ENCODE results near the gene CAMK1D.
"Not testable (repeated sequence)": the region's sequence is repeated elsewhere in the genome, so short reads cannot be mapped to it uniquely, and the experiment has no call there.

The CAMK1D gene

DNA sequence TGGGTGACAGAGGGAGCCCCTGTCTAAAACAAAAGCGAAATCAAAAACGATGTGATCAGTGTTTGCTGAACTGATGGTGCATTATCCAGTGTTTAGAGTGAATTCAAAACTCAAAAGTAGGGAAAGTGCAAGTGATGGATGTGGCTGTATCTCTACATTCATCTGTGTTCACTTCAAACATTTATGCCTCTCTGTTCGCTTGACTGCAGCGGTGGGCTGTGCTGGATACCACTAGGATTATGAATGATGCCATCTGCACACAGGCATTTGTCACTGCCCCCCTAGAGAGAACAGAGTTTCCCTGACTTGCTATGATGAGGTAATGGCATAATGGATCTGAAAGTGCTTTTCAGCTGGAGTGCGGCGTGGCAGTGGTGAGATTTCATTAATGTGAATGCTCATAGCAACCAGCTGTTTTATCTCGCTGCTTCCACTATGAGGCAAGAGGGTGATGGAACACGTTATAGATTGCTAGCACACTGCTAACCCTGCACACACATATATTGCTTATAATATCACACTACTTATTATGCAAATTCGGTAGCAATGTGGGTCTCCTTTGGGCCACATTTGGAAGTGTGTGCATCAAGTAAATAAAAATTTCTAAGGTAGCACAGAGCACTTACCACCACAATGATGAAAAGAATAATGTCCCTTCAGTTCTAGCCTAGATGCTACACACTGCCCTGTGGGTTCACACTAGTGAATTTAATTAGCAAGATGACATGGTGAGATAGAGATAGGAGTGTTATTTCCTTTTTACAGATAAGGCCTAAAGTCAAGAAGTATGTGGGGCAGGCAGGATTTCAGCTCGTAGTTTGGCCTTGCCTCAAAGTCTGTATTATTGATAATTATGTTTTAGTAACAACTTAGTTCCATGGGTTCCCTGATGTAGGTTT, 164.7 kb downstream of the CAMK1D start:
- no peak for DNase-seq (ENCODE audit: low read depth in 2 of 2)

DNA sequence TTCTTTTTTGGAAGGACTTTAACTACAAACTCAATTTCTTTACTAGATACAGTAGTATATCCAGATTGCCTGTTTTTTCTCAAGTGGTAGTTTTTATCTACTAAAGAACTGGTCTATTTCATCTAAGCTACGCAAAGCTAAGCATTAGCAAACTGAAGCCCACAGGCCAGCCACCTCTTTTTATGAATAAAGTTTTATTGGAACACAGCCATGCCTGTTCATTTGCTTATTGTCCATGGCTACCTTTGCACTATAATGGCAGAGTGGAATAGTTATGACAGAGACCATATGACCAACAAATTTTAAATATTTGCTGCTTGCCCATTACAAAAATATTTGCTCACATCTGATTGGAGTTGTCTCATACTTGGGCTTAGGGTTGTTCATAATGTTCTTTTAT, 168.7 kb downstream of the CAMK1D start:
- no peak for DNase-seq (ENCODE audit: low read depth in 2 of 2)

DNA sequence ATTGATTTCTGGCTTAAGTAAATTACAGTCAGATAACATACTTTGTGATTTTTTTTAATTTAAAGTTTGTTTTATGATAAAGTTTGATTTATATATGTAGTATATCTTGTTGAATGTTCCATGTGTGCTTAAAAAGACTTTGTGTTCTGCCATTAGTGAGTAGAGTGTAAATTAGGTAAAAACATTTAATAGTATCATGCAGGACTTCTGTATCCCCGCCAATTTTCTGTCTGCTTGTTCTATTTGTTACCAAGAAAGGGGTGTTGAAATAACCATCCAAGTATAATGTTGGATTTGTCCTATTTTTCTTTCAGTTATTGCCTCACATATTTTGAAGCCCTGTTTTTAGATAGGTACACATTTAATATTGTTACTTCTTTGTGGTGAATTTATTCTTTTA, 172.1 kb downstream of the CAMK1D start:
- no peak for DNase-seq (ENCODE audit: low read depth in 2 of 2)

DNA sequence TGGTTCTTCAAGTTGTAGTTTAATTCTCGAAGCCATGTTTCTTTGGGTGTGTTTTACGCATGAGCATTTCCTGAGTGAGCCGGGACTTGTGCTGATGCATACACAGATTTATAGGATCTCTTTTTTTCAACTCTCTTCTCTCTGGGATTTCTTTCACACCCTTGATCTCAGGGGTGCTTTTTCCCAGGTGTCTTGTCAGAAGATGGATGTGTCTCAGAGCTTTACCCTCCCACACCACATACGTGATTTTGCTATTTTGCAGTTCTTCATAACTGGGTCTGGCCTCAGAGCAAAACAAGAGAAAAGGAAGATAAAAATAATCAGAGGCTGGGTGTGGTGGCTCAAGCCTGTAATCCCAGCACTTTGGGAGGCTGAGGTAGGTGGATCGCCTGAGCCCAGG, 177.0 kb downstream of the CAMK1D start:
- no peak for DNase-seq (ENCODE audit: low read depth in 2 of 2)

DNA sequence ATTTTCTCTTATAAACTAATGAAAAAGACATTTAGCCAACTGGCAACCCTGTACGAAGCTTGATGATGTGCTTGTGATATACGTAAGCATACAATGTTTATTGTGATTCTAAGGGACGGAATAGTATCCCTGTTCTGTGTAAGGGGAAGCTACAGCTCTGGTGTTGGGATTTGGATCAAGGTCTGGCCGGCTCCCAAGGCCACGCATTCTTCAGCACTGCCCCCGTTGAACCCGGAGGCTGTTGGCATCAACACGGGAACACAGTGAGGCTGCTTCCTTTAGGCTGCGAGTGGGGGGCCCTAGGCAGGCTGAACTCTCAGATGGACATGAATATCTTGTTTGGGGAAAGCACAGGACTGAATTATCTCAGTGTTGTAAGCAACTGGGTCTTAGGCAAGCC, 180.6 kb downstream of the CAMK1D start:
- DNase-seq (ENCODE audit: low read depth in 2 of 2) = no peak

DNA sequence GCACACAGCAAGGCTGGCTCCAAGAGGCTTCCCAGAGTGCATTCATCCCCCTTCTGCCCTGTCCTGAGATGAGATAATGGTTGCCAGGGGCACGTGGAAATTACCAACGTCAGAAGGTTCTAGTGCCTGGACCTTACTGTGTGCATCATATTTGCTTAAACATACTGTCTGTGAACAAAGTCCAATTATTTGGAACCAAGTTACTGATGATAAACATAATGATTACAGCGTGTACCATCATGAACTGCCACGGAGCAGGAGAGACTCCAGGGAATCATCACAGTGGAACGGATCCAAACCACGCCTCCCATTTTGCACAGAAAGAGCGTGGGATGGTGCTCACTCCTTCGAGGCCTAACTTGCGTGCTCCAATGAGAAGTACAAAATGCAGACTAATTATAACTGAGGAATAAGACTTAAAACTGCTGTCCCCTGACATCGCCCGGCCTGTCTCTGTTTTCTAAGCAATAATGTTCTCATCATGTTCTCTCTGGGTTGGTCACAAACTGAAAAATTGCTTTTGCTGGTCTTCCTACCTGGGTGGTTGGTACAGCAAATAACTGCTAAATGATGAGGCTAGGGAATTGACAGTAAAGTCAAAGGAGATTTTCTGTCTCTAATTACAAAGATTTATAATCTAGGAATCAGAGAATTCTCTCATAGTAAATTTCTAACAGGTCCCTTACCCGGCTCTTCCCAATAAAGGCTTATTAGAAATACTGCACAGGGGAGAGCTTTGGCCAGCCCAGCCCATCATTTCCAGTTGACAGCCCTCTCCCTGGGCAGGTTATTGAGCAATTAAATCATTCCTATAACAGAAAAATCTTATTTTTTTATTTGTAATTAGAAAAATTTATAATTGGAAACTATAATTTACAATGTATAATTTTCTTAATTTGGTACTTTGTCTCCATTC, 182.2 kb downstream of the CAMK1D start:
- no peak for DNase-seq (ENCODE audit: low read depth in 2 of 2)

DNA sequence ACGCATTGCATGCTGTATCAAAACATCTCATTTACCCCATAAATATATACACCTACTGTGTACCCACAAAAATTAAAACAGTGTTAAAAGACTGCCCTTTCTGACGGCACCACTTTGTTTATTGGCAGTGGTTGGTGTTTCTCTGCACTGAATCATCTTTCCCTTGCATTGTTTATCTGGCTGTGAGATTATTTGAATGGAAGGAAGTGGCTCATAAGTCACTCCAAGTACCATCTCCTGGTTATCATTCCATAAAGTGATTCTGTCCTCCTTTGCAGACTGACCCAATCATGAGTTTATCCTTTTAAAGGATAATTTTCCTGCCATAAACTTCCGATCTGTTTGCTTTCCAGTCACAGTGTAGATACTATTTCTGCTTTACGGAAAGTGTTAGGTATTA, 183.8 kb downstream of the CAMK1D start:
- no peak for DNase-seq (ENCODE audit: low read depth in 2 of 2)

DNA sequence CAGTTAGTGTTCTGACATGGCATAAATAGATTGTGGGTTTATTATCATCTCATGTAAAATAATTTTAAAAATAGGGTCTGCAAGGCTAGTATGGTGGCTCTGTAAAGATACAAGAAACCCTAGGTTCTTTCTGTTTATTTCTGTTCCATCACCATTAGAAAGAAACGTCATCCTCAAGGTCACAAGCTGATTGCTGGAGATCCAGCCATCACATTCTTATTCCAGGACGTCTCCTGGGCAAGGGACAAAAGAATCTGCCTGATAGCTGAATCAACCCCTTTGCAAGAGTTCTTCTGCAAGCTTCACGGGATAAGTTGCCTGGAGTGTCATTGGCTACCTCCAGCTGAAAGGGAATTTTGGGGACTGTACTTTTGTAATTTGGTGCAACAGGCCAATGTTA, 184.4 kb downstream of the CAMK1D start:
- no peak for DNase-seq (ENCODE audit: low read depth in 2 of 2)

DNA sequence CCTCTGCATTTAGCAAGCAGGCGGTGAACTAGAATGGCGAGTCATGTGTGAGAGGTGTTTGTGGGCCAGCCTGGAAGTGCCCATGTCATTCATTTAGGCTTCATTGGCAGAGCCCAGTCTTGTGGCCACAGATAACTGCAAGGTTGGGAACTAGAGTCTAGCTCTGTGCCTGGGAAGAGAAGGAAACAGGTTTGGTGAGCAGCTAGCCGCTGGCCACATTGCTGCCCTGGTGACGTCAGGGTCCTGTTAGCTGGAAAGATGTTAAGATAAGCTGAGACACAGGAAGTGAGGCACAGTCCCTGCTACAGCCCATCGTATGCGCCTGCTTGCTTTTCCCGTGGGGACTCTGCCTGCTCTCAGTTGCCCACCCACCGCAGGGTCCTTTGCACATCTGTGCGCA, 185.5 kb downstream of the CAMK1D start:
- no peak for DNase-seq (ENCODE audit: low read depth in 2 of 2)

DNA sequence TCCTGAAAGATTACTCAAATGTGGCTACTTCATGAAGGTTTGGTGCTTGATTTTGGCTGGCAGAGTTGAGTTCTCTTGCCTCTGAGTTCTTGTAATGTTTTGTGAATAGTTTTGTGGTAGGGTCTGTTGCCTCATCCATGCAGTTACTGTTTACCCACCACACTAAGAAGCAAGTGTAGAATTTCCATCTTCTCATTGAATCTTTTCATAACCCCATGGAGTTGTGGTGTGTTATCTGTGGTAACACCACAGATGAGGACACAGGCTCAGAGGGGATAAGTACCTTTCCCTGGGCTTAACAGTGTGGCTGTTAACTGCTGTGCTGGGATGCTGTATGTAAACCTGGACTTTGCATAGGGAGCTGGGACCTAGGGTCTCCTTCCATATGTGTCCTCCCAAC, 186.3 kb downstream of the CAMK1D start:
- DNase-seq (ENCODE audit: low read depth in 2 of 2) = no peak

DNA sequence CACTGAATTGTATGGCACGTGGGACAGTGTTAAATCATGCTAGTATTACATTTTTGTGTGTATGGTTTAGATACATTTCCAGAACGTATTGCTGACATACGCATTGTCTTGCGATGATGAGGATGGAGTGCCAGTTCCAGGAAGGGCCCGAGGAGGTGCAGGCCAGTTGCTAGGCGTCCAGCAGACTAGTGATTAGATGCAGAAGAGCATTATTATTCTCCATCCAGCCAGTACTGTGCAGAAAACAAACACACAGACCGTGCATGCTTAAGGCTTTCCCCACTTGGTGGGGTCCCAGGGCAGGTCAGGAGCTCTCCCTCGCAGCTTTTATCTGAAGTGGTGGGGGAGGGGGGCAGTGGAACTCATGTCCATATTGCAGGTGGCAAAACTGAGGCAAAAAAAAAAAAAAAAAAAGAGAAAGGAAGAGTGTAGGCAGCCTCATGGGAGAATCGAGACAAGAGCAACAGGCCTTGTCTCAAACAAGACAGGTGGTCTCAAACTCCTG, 189.2 kb downstream of the CAMK1D start:
- DNase-seq (ENCODE audit: low read depth in 2 of 2) = no peak

DNA sequence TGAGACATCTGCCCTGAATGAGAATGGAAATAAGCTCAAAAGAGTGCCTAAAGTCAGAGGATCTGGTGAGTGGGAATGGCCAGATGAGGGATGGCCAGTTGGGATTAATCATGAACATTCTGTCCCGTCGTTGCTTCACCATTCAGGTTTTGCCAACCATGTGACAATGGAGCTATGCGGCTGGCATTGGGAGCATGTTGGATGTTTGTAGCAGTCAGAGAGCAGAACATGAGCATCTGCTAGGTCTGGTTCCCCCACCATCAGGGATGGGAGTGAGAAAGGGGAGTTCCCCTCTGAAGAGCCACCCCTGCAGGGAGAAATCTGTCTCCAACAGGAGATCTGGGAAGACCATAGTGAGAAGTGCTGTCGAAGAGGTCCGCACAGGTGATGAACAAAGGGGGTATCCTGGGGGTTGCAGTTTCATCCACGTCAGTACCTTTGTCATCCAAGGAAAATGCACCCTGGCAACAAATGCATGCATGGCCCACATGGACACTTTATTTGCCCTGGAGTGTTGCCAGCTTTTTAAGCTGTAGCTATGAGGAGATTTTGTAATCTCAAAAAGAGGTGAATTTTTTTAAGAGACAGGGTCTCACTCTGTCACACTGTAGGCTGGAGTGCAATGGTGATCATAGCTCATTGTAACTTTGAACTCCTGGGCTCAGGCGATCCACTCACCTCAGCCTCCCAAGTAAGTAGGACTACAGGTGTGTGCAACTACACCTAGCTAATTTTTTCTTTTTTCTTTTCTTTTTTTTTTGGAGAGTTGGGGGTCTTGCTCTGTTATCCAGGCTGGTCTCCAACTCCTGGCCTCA, 190.2 kb downstream of the CAMK1D start:
- no peak for DNase-seq (ENCODE audit: low read depth in 2 of 2)

DNA sequence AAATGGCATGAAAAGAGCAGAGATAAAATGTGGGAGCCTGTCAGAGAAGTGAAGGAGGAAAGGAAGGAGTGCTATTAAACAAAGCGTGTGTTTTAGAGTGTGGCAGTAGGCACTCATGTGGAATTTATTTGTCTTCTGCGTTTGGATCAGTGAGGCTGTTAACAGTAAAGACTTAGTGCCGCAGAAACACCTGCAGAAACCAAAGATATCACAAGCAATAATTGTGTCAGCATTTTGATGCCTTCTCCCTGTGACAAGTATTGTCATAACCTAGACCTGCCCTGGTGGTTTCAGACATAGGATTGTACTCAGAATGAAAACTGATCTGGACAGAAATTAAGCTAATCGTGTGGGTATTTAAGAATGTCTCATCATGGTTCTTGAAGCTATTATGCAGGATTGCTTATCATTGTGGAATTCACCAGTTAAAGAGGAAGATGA, 191.0 kb downstream of the CAMK1D start:
- no peak for DNase-seq (ENCODE audit: low read depth in 2 of 2)

DNA sequence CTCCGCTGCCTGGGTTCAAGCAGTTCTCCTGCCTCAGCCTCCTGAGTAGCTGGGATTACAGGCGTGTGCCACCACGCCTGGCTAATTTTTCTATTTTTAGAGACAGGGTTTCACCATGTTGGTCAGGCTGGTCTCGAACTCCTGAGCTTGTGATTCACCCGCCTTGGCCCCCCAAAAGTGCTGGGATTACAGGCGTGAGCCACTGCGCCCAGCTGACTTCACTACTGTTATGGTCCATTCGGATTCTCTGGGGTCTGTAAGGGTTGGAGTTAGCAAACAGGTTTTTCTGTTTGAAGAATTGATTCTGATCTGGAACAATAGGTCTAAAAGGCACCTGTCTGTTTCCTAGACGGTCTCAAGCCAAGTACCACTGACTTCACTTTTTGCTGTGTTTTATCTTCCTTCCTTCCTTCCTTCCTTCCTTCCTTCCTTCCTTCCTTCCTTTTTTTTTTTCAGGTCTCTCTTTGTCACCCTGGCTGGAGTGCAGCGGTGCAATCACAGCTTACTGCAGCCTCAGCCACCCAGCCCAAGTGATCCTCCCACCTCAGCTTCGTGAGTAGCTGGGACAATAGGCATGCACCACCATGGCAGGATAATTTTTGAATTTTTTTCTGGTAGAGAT, 192.2 kb downstream of the CAMK1D start:
- no peak for DNase-seq (ENCODE audit: low read depth in 2 of 2)

DNA sequence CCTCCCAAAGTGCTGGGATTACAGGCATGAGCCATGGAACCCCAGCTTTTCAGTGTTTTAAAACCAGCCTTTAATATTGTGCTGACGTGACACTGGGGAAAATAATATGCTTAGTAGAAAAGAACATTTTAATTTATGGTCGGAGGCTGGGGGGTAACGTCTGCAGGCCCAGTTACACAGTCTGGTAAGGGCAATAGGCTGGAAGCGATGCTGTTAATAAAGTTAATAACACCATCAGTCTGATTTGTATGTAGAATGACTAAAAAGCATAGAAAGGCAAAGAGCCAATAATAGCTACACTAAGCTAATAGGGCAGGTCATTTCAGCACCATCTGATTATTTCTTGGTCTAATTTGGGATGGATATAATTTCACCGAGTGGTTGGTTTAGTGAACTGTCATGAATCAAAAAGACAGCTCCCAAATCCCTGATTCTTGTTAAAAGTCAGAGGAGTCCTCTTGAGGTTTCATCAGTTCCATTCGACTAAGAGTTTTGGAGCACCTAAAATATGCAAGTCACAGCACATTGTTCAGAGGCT, 192.9 kb downstream of the CAMK1D start:
- no peak for DNase-seq (ENCODE audit: low read depth in 2 of 2)

DNA sequence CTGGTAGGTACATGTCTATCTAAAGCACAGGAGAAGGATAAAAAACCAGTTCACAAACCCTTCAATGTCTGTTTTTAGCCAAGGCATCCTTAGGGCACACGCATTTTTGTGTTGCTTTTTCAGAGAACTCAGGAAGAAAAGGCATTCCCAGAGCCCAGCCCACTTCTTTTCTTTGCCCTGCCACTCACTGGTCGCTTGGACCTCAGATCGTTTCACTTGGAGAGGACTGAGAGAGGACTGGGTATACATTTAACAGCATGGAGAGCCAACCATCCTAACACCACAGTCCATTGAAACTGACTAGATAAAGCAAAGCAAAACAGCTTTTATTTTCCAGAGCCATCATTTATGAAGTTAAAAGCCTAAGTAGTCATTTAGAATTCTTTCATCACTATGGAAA, 194.2 kb downstream of the CAMK1D start:
- no peak for DNase-seq (ENCODE audit: low read depth in 2 of 2)

DNA sequence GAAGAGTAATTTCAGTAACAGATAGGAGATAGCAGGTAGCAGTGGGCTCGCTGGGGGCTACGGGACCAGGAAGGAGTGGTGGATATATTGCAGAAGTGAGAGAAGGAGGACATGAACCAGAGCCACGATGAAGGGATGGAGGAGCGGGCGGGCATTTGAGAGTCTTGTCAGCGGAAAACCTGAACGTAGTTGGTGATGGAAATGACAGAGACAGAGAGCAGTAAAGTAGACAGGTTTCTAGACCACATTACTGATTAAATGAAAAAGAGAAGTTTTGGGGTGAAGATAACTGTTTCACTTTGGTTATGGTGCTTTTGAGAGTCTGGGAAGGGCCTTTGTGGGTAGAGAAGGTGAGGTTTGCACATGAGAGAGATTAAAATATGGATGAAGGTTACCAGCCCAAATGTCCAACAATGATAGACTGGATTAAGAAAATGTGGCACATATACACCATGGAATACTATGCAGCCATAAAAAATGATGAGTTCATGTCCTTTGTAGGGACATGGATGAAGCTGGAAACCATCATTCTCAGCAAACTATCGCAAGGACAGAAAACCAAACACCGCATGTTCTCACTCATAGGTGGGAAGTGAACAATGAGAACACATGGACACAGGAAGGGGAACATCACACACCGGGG, 196.9 kb downstream of the CAMK1D start:
- DNase-seq (ENCODE audit: low read depth in 2 of 2) = not testable (repeated sequence)

DNA sequence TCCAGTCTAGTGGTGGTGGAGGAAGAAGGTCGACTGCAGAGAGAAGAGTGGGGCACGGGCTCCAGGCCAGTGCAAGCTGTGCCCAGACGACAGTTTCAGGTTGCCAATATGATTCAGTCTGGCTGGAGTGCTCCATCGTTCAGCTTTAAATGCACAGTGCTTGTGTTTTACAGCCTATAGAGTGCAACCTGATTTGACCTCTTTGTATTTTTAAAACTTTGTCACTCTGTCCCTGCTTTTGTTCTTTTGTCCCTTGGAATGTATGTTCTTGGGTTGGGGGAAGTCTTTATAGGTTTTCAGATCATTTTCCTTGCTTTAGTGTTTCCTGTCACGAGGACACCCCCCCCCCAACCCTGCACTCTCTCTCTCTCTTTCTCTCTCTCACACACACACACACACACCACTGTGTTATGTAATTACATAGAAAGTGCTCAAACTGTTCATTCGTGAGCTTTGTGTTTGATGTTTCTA, 198.0 kb downstream of the CAMK1D start:
- DNase-seq (ENCODE audit: low read depth in 2 of 2) = no peak

DNA sequence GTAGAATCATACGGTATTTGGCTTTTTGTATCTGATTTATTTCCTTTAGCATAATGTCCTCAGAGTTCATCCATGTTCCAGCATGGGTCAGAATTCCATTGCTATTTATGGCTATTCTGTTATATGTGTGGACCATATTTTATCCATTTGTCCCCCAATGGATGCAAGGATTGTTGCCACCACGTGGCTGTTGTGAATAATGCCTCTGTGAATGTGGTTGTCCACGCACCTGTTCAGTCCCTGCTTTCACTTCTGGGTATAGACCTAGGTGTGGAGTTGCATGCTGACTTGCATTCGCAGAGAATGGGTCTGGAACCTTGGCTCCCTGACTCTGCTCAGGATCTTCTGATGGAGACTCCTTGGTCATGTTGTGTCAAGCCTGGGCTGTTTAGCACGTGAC, 199.9 kb downstream of the CAMK1D start:
- DNase-seq (ENCODE audit: low read depth in 2 of 2) = no peak

DNA sequence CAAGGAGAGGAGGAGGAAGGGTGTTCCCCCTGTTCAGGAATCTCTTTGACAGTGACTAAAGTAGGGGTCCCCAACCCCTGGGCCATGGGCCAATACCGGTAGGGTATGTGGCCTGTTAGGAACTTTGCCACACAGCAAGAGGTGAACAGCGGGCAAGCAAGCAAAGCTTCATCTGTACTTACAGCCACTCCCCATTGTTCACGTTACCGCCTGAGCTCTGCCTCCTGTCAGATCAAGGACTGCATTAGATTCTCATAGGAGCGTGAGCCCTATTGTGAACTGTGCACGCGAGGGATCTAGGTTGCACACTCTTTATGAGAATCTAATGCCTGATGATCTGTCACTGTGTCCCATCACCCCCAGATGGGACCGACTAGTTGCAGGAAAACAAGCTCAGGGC, 201.6 kb downstream of the CAMK1D start:
- no peak for DNase-seq (ENCODE audit: low read depth in 2 of 2)

Measured in stimulated activated CD8-positive, alpha-beta memory T cell treated with anti-CD3 and anti-CD28 coated beads, Interleukin-15, amount 100 ng/mL, for 4 hours (primary cell).